Breast epithelium (tissue), 4 donors: ENCODE measurements around the gene SPPL2B. TPM values are rescaled to one million over a fixed set of nuclear protein-coding genes. Genes with fewer than 3 reads are reported as not detected.
A peak's percentile ranks its signal among the peaks of the same experiment; 100 is the strongest.

Source experiments
- DNase-seq, 2 donors: peaks; one replicate each; pipeline ENCODE4 v3.0.0-alpha.2; 2019; ENCODE audit warnings: low spot score in 2 of 2
- H3K27ac ChIP-seq, 2 donors: fragments of 200-600 bp; sonication (generic) in 1 of 2; one replicate each; pipeline ENCODE4 v1.5.1; 2016 to 2019; ENCODE audit warnings: mild to moderate bottlenecking in 1 of 2
- H3K27me3 ChIP-seq, 2 donors: fragments of 200-600 bp; sonication (generic) in 1 of 2; one replicate each; pipeline versions ENCODE4 v1.5.1 to v1.6.0; 2017 to 2019; ENCODE audit warnings: control low read depth in 1 of 2, mild to moderate bottlenecking in 1 of 2
- H3K36me3 ChIP-seq: fragments of 200-600 bp; one replicate; pipeline ENCODE4 v1.5.1; 2019
- H3K4me1 ChIP-seq, 2 donors: fragments of 200-600 bp; sonication (generic); one replicate each; pipeline ENCODE4 v1.5.1; 2016 to 2019; ENCODE audit warnings: control low read depth in 1 of 2
- H3K4me3 ChIP-seq, 3 donors: fragments of 200-600 bp; sonication (generic); 1 replicate in 2 of 3; 2 replicates in 1 of 3; pipeline ENCODE4 v1.5.1; 2016 to 2019; ENCODE audit warnings: mild to moderate bottlenecking in 3 of 3, moderate library complexity in 2 of 3
- H3K9me3 ChIP-seq, 2 donors: fragments of 200-600 bp; sonication (generic) in 1 of 2; one replicate each; pipeline ENCODE4 v1.5.1; 2016 to 2019; ENCODE audit warnings: control low read depth in 1 of 2
- CTCF ChIP-seq, 3 donors: fragments of 450-650 bp; IDR thresholded peaks; one replicate each; pipeline ENCODE4 v1.5.1; 2016 to 2017; ENCODE audit warnings: antibody characterized with exemption in 3 of 3, mild to moderate bottlenecking in 3 of 3, moderate library complexity in 3 of 3
- POLR2A ChIP-seq: fragments of 450-650 bp; IDR thresholded peaks from one replicate; pipeline ENCODE4 v1.6.1; 2016; ENCODE audit warnings: antibody characterized with exemption, mild to moderate bottlenecking, moderate library complexity
- POLR2AphosphoS5 ChIP-seq, 3 donors: sonication (generic); formaldehyde crosslinking; IDR thresholded peaks; one replicate each; pipeline ENCODE4 v1.6.1; 2017; ENCODE audit warnings: antibody characterized with exemption in 3 of 3
- intact Hi-C: fragments of 100-400 bp; cut with DNase I; formaldehyde crosslinking; loops from one replicate; pipeline ENCODE4 v1.15.1; 2023; ENCODE audit warnings: low total_unique reads
- total RNA-seq, 3 donors: library from RNA; depleted of rRNA; stranded (reverse); fragments of >200 nt; gene quantifications; one replicate each; pipeline ENCODE4 v1.1.0, GENCODE V29; 2016

SPPL2B gene
- total RNA-seq, 3 donors from 2014 or later = 23.5 to 61.2 (median 49.8) TPM

GRCh38 chr19:2305452-2306280 is 22.8 kb upstream of the SPPL2B start:
- DNase-seq = no peak
- Histone ChIP-seq H3K9me3 (no peaks in the 10 kb centered on the region), H3K4me1 (no peaks in the 10 kb centered on the region), H3K27me3 (peaks cover 10 to 28% of the 10 kb centered on the region in 2 donors), H3K4me3 (no peak overlapping the region), H3K36me3 (no peaks in the 10 kb centered on the region), H3K27ac (no peak overlapping the region)
- intact Hi-C loops = no loop called here
- no peak for TF ChIP-seq POLR2AphosphoS5 (IDR thresholded peaks at IDR 0.05)
- TF ChIP-seq POLR2A = no peak
- TF ChIP-seq CTCF (IDR thresholded peaks at IDR 0.05) = no peak

GRCh38 chr19:2306281-2306806 is 22.1 kb upstream of the SPPL2B start:
- TF ChIP-seq POLR2A (no peak), CTCF (IDR thresholded peaks at IDR 0.05) (no peak), POLR2AphosphoS5 (IDR thresholded peaks at IDR 0.05) (no peak)
- Histone ChIP-seq H3K4me3 (no peak overlapping the region), H3K36me3 (no peaks in the 10 kb centered on the region), H3K4me1 (no peaks in the 10 kb centered on the region), H3K9me3 (no peaks in the 10 kb centered on the region), H3K27me3 (peaks cover 10 to 22% of the 10 kb centered on the region in 2 donors), H3K27ac (no peak overlapping the region)
- intact Hi-C loops = no loop called here
- DNase-seq = no peak

- H3K27me3 ChIP-seq = peaks cover 10 to 22% of the 10 kb centered on the region in 2 donors
- TF ChIP-seq POLR2AphosphoS5 (IDR thresholded peaks at IDR 0.05) (no peak), CTCF (IDR thresholded peaks at IDR 0.05) (no peak), POLR2A (no peak)
- no peak overlapping the region for H3K4me3 ChIP-seq
- no peaks in the 10 kb centered on the region for H3K36me3 ChIP-seq
- DNase-seq = no peak
- intact Hi-C loops = no loop called here
- H3K4me1 ChIP-seq = no peaks in the 10 kb centered on the region
- no peak overlapping the region for H3K27ac ChIP-seq
- H3K9me3 ChIP-seq = no peaks in the 10 kb centered on the region
Observed at GRCh38 chr19:2306971-2307370, 21.5 kb upstream of the SPPL2B start.

- TF ChIP-seq CTCF (IDR thresholded peaks at IDR 0.05) (no peak), POLR2AphosphoS5 (IDR thresholded peaks at IDR 0.05) (no peak), POLR2A (no peak)
- intact Hi-C loops = no loop called here
- H3K4me3 ChIP-seq = peak overlapping the region in 2 of 3 donors; percentile 20 to 47
- no peaks in the 10 kb centered on the region for H3K4me1 ChIP-seq
- H3K27ac ChIP-seq = no peak overlapping the region
- H3K36me3 ChIP-seq = no peaks in the 10 kb centered on the region
- H3K9me3 ChIP-seq = no peaks in the 10 kb centered on the region
- DNase-seq = no peak
- peaks cover 12 to 28% of the 10 kb centered on the region in 2 donors for H3K27me3 ChIP-seq
Observed at GRCh38 chr19:2307518-2308012, 20.9 kb upstream of the SPPL2B start.

GRCh38 chr19:2308114-2308556 is 20.3 kb upstream of the SPPL2B start, which contains the start of gene LINGO3:
LINGO3 (minus strand) TSS chr19:2308154; CDS start chr19:2291776, 16,378 bp downstream.
- no peaks in the 10 kb centered on the region for H3K4me1 ChIP-seq
- H3K27ac ChIP-seq = no peak within 1 kb of the TSS
- TF ChIP-seq POLR2AphosphoS5 (IDR thresholded peaks at IDR 0.05) = no peak
- TF ChIP-seq CTCF (IDR thresholded peaks at IDR 0.05) = no peak
- no peak for TF ChIP-seq POLR2A
- no peak for DNase-seq
- no peaks in the 10 kb centered on the region for H3K9me3 ChIP-seq
- H3K36me3 ChIP-seq = no peaks in the 10 kb centered on the region
- H3K4me3 ChIP-seq = peak within 1 kb of the TSS in 2 of 3 donors; percentile 32 to 47
- intact Hi-C loops = no loop called here
- H3K27me3 ChIP-seq = peaks cover 17 to 34% of the 10 kb centered on the region in 2 donors
